Endodermal cell (in vitro differentiated cells): ENCODE data around the gene RPUSD2. TPM values are rescaled to one million over a fixed set of nuclear protein-coding genes. Genes with fewer than 3 reads are reported as not detected.

Experiments used
- DNase-seq: peaks from one replicate; pipeline ENCODE4 v3.0.0-alpha.2; 2017
- H3K27ac ChIP-seq: 2 replicates; pipeline ENCODE4 v1.5.1; 2013; ENCODE audit warnings: mild to moderate bottlenecking, low read depth, low read length, moderate library complexity
- H3K27me3 ChIP-seq: 2 replicates; pipeline ENCODE4 v1.6.1; 2013; ENCODE audit warnings: mild to moderate bottlenecking, low read length, moderate library complexity; ENCODE audit not compliant: insufficient read depth, control insufficient read depth, poor library complexity, severe bottlenecking
- H3K36me3 ChIP-seq: 2 replicates; pipeline ENCODE4 v1.7.0; 2013; ENCODE audit warnings: mild to moderate bottlenecking, low read length, moderate library complexity; ENCODE audit not compliant: control insufficient read depth, insufficient read depth
- H3K4me1 ChIP-seq: one replicate; pipeline ENCODE4 v1.7.0; 2013; ENCODE audit warnings: low read length; ENCODE audit not compliant: control insufficient read depth, insufficient read depth
- H3K4me3 ChIP-seq: 2 replicates; pipeline ENCODE4 v1.5.1; 2013; ENCODE audit warnings: mild to moderate bottlenecking, low read length, moderate library complexity
- H3K9ac ChIP-seq: 2 replicates; pipeline ENCODE4 v1.6.1; 2013; ENCODE audit warnings: mild to moderate bottlenecking, low read length, moderate library complexity; ENCODE audit not compliant: poor library complexity, severe bottlenecking; ENCODE audit errors: extremely low read depth
- H3K9me3 ChIP-seq: 2 replicates; pipeline ENCODE4 v1.6.1; 2013; ENCODE audit warnings: mild to moderate bottlenecking, low read length, moderate library complexity; ENCODE audit not compliant: control insufficient read depth
- H3K27ac Mint-ChIP-seq: 2 replicates; pipeline ENCODE4 v1.8.0; 2020; ENCODE audit warnings: mixed read lengths
- H3K27me3 Mint-ChIP-seq: 2 replicates; pipeline ENCODE4 v1.8.0; 2021; ENCODE audit warnings: mild to moderate bottlenecking, mixed read lengths; ENCODE audit not compliant: insufficient read depth
- H3K36me3 Mint-ChIP-seq: 2 replicates; pipeline ENCODE4 v1.8.0; 2020; ENCODE audit warnings: low read depth, mixed read lengths
- H3K4me1 Mint-ChIP-seq: 2 replicates; pipeline ENCODE4 v1.8.0; 2020; ENCODE audit warnings: mixed read lengths
- H3K4me3 Mint-ChIP-seq: 2 replicates; pipeline ENCODE4 v1.8.0; 2020; ENCODE audit warnings: mild to moderate bottlenecking, moderate library complexity, mixed read lengths
- H3K9me3 Mint-ChIP-seq: 2 replicates; pipeline ENCODE4 v1.8.0; 2020; ENCODE audit warnings: mild to moderate bottlenecking, mixed read lengths
- CTCF ChIP-seq: fragments of 200-600 bp; sonication (generic); conservative IDR thresholded peaks from 2 replicates; pipeline ENCODE4 v1.5.0; 2021; ENCODE audit warnings: antibody characterized with exemption, mild to moderate bottlenecking
- whole genome bisulfite sequencing, 2 experiments: methylation state at CpG; one replicate each; pipeline versions ENCODE4 v1.1.5 to v1.1.7; 2013; ENCODE audit warnings: missing lambda C conversion rate in 2 of 2, mixed read lengths in 1 of 2; ENCODE audit not compliant: insufficient coverage in 1 of 2, insufficient read length in 1 of 2; 5-methylcytosine and 5-hydroxymethylcytosine counted together
- total RNA-seq, 2 donors: library from RNA; stranded (reverse); fragmentation: NEBNext Ultra II Directional in 1 of 2; extraction: Animal tissue kit (Norgen Biotek cat#: 25700) in 1 of 2; gene quantifications; 2 replicates in 1 of 2; 3 replicates in 1 of 2; pipeline ENCODE4 v1.2.1, GENCODE V29; 2021

RPUSD2 gene
- total RNA-seq, 2 donors from 2014 or later = 16.5 to 20.5 TPM

GRCh38 chr15:40598672-40599071, 29.6 kb downstream of the RPUSD2 start:
- Mint-ChIP-seq H3K36me3 (no peaks in the 10 kb centered on the region), H3K4me1 (peaks cover 4% of the 10 kb centered on the region), H3K27ac (no peak overlapping the region), H3K4me3 (no peak overlapping the region), H3K27me3 (no peaks in the 10 kb centered on the region), H3K9me3 (no peaks in the 10 kb centered on the region)
- H3K27me3 ChIP-seq = no peaks in the 10 kb centered on the region
- no peak overlapping the region for H3K27ac ChIP-seq
- H3K4me1 ChIP-seq = no peaks in the 10 kb centered on the region
- no peaks in the 10 kb centered on the region for H3K36me3 ChIP-seq
- no peak overlapping the region for H3K4me3 ChIP-seq
- TF ChIP-seq CTCF = no peak
- no peak for DNase-seq
- 70 to 84% methylated on average over 2 to 4 of the region's 4 CpGs for WGBS, 2 experiments
- H3K9ac ChIP-seq = no peak overlapping the region
- H3K9me3 ChIP-seq = no peaks in the 10 kb centered on the region

DNA sequence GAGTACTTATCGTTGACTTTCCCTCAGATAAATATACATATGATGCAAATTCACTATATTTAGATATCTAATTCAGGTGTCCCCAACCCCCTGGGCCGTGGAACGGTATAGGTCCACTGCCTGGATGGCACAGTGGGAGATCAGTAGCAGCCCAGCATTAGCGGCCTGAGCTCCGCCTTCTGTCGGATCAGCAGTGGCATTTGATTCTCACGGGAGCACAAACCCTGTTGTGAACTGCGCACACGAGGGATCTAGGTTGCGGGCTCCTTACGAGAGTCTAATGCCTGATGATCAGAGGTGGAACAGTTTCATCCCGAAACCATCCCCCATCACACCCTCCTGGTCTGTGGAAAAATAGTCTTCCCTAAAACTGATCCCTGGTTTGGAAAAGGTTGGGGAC, 31.9 kb downstream of the RPUSD2 start:
- Histone ChIP-seq H3K27me3 (no peaks in the 10 kb centered on the region), H3K4me1 (no peaks in the 10 kb centered on the region), H3K4me3 (no peak overlapping the region), H3K9me3 (no peaks in the 10 kb centered on the region), H3K27ac (no peak overlapping the region), H3K9ac (no peak overlapping the region), H3K36me3 (peaks cover 2% of the 10 kb centered on the region)
- H3K9me3 Mint-ChIP-seq = no peaks in the 10 kb centered on the region
- WGBS, 2 experiments = 92 to 98% methylated on average over 7 to 12 of the region's 12 CpGs
- no peaks in the 10 kb centered on the region for H3K4me1 Mint-ChIP-seq
- H3K27ac Mint-ChIP-seq = no peak overlapping the region
- H3K27me3 Mint-ChIP-seq = no peaks in the 10 kb centered on the region
- no peaks in the 10 kb centered on the region for H3K36me3 Mint-ChIP-seq
- DNase-seq = no peak
- no peak overlapping the region for H3K4me3 Mint-ChIP-seq
- TF ChIP-seq CTCF = no peak

DNA sequence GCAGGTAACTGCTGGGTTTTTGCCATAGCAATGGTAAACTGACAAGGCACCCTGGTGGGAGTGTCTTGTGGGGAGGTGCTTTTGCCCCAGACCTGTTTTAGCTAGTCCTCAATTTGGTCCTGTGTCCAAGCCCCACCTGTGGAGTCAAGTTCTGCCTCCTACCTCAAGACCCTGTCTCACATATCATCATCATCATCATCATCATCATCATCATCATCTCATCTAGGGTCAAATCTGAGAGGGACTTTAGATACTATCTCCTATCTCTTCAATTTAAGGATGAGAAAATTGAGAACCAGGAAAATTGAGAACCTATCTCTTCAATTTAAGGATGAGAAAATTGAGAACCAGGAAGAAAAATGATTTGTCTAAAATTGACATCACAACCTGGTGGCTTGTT, 34.8 kb downstream of the RPUSD2 start:
- no peaks in the 10 kb centered on the region for H3K36me3 Mint-ChIP-seq
- no peak overlapping the region for H3K27ac Mint-ChIP-seq
- peaks cover 16% of the 10 kb centered on the region for H3K36me3 ChIP-seq
- H3K27me3 Mint-ChIP-seq = no peaks in the 10 kb centered on the region
- no peaks in the 10 kb centered on the region for H3K27me3 ChIP-seq
- no peak for DNase-seq
- no peaks in the 10 kb centered on the region for H3K4me1 Mint-ChIP-seq
- H3K4me1 ChIP-seq = no peaks in the 10 kb centered on the region
- no peak overlapping the region for H3K4me3 ChIP-seq
- no peak overlapping the region for H3K4me3 Mint-ChIP-seq
- TF ChIP-seq CTCF = no peak
- no peaks in the 10 kb centered on the region for H3K9me3 Mint-ChIP-seq
- H3K9ac ChIP-seq = no peak overlapping the region
- H3K9me3 ChIP-seq = no peaks in the 10 kb centered on the region
- no peak overlapping the region for H3K27ac ChIP-seq
